HG02970 (cell line): Measurements from ENCODE around the gene TRIM25.

ENCODE experiments used
- ATAC-seq: cut with Tn5 transposase; IDR thresholded peaks from one replicate; pipeline ENCODE4 v1.9.1; 2021; ENCODE audit warnings: mild to moderate bottlenecking, moderate library complexity, moderate number of reproducible peaks; ENCODE audit not compliant: unreplicated experiment, low FRiP score

TRIM25 gene

DNA sequence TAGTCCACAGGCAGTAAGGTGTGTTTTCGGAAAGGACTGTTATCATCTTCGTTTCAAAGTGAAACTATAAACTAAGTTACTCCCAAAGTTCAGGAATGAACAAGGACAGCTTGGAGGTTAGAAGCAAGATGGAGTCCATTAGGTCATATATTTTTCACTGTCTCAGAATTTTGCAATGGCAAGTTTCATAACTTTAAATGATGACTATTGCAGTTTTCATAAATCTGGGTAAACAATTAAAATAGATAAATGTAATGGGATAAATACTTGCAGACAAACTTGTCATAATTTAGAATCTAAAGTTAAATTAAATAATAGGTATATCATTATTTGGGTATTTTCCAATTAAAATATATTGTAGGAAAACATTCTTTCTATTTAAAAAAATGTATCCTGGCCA, 14.7 kb upstream of the TRIM25 start:
- ATAC-seq, result no peak

DNA sequence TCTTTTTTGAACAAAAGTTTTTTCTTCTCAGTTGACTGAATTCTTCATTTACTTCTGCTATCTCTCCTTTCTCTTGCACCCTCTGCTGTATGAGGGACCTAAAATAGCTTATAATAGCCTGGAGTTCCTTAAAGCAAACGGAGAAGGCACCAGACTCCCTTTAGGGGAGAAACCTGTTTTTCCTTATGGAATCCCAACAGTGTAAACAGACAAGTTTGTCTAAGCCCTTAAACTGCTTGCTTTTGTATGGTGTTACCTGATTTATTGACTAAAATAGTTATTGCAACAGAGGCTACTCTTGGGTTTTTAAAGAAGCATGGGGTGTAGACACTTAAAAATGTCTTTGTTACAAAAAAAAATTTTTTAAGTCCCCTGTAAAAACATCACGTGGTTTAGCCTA, 12.9 kb upstream of the TRIM25 start:
- ATAC-seq, result no peak

DNA sequence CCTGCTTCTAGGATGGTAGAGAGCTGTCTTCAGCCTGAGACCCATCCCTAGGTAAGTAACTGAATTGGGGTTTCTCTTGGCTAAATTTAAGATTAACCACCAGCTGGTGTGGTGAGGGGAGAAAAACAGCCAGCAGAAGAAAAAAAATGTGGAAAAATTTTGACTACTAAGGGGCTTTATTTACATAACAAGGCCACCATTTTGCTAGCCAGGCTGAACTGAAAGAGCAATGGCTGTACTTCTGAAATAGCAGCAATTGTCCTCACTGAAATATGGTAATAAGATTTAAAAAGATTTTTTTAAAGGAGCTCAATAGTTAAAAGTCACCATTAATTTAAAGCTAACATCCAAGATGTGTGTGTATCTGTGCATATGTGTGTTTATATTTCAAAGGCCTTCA, 12.4 kb upstream of the TRIM25 start:
- ATAC-seq, result no peak

DNA sequence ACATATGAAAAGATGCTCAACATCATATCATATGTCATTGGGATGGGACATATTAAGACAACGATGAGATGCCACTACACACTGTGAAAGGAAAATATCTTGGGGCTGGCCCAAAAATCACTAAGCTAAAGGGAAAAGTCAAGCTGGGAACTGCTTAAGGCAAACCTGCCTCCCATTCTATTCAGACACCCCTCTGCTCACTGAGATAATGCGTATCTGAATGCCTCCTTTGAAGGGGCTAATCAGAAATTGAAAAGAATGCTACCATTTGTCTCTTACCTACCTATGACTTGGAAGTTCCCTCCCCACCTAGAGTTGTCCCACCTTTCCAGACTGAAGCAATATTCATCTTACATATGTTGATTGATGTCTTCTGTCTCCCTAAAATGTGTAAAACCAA, 11.2 kb upstream of the TRIM25 start:
- ATAC-seq, result no peak

DNA sequence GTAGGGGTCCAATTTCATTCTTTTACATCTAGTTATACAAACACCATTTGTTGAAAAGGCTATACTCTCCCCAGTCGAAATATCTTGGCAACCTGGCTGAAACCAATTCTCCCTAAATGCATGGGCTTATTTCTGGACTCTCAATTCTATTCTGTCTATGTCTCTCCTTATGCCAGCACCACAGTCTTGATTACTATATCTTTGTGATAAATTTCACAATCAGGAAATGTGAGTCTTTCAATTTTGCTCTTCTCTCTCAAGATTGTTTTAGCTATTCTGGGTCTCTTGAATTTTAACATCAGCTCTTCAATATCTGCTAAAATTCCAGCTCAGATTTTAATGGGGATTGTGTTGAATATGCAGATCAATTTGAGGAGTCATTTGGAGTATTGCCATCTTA, 5.9 kb upstream of the TRIM25 start:
- no peak for ATAC-seq

DNA sequence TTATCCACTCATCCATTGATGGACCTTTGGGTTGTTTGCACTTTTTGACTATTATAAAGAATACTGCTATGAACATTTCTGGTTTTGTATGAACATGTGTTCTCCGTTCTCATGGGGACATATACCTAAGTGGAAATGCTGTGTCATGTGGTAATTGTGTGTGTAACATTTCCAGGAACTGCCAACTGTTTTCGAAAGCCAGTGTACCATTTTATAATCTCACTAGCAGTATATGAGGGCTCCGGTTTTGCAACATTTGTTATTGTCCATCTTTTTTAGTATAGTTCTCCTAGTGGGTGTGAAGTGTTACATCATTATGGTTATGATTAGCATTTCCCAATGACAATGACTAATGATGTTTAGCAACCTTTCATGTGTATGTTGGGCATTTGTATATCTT, 5.1 kb upstream of the TRIM25 start:
- no peak for ATAC-seq

DNA sequence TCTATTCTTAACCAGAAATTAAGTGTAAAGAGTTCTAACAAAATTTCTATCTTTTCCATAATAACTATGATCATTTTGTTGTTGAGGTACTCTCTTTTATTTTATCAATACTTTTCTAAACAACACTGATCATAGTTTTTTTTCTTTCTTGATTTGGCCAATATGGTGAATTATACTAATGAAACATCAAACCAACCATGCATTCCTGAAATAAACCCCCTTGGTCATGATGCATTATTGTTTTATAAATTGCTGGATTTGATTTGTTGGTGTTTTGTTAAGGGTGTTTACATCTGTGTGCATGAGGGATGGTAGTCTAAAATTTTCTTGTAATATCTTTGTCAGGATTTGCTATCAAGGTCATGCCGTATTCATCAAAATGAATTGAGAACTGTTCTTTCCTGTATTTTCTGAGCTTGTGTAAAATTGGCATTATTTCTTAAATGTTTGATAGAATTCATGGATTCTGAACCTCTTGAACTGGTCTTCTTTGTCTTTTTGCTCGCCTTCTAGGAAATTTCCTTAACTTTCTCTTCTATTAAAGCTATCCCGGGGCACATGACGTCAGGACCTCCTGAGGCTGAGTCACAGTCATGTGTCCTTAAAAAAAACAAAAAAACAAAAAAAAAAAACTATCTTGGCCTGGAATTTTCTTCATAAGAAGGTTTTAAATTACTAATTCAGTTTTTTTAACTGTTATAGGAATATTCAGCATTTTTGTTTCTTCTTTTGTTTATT, 3.9 kb upstream of the TRIM25 start:
- no peak for ATAC-seq

DNA sequence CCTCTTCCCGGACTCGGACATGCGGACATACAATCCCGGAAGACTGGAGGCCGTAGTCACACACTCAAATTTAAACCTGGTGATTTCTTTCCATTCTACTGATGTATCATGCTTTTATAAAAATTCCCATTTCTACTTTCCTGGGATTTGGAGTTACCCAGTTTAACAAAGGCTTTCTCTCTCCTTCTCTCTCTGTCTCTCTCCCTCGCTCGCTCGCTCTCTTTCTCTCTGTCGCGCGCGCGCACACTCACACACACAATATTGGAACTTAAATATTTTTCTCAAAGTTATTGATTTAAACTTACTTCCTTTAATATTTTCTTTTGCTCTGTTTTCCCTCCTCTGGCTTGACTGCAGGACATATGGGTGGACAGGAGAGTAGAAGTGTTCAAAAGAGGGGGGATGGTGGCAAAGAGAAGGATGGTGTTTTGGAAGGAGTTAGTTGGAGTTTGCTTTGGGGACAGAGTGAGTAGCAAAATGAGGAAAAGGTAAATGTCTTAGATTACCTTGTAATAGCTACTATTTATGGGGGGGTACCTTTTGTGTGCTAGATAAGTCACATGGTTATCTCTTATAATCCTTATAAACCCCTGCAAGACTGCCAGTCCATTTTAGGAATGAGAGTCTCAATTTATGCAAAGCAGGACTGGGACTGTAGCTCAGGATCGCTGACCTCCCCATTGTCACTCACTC, 878 bp upstream of the TRIM25 start:
- no peak for ATAC-seq

DNA sequence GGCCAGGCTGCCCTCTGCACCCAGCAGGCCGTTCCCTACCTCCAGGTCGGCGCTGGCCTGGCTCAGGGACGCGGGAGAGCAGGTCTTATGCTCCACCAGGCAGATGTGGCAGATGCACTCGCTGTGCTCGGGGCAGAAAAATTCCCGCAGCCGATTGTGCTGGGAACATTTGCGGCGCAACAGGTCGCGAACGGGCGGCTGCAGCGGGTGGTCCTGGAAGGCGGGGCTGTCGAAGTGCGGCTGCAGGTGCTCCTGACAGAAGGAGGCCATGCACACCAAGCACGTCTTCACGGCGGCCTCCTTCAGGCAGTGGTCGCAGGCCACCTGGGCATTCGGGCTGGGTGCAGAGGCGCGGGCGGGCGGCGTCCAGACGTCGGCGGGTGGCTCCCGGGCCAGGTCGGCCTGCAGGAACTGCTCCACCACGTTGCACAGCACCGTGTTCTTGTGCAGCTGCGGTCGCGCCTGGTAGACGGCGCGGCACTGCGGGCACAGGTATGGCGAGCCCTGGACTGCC, 439 bp downstream of the TRIM25 start:
- peak; percentile 41 for ATAC-seq

DNA sequence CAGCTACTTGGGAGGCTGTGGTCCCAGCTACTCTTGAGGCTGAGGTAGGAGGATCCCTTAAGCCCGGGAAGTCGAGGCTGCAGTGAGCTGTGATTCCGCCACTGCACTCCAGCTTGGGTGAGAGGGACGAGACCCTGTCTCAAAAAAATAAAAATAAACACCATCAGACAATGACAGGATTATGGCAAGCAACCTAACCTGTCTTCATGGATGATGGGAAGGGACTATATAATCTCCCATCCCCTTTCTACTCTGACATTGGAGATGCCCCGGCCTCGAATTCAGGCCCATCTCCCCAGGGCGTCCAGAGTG, 893 bp downstream of the TRIM25 start:
- no peak for ATAC-seq

DNA sequence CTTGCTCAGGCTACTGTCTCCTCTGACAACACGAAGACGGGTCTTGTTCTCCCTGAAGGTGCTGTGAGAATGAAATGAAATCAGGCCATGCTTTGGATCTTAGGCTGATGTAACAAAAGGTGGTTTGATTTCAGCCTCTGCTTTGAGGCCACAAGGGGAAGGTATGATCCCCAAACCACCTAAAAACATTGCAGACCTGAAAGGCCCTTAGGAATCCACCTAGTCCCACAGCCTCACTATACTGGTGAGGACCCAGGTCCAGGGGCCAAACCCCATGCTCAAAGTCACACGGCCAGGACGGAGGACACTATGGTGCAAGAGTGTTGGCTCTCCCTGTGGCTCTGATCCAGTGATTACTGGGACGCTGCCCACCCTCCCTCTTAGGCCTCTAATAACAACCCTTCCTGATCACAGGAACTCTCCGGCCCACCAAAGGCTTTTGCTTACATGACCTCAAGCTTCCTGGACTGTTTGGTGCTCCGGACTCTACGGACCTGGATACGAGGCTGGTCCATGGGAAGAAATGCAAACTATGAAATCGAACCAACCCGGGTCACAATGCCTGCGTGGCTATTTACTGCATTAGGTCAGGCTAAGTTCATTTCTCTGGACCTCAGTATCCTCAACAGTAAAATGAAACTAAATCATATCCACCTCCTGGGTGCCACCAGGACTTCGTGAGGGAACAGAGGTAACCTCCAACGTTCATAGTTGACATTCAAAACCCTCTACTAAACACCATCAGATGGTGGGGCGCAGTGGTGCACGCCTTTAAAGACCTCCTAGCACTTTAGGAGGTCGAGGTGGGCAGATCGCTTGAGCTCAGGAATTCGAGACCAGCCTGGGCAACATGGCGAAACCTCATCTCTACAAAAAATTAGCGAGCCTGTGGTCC, 1.5 kb downstream of the TRIM25 start:
- ATAC-seq, result no peak

DNA sequence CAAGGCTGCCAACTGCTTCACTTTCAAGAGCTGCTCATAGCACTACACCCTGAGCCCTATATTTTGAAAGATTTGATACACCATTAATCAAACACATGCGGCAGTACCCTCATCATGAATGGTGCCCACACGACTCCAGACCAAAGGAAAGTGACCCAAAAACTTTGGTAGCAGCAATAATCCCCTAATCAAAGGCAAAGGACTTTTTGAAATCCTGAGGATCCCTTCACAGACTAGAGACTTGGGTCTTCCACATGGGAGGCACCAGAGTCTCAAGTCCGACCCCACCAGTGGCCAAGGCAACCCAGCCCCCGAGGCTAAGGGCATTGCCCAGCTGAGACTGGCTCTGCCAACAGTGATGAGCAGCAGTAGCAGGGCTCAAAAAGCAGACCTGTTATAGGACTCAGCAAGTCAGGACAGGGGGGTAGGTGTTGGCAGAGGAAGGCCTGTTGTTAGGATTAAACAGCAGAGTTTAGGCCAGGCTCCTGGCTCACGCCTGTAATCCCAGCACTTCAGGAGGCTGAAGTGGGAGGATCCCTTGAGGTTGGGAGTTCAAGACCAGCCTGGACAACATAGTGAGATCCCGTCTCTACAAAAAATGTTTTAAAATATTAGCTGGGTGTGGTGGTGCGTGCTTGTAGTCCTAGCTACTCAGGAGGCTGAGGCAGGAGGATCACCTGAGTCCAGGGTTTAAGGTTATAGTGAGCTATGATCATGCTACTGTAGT, 3.2 kb downstream of the TRIM25 start:
- ATAC-seq, result no peak

DNA sequence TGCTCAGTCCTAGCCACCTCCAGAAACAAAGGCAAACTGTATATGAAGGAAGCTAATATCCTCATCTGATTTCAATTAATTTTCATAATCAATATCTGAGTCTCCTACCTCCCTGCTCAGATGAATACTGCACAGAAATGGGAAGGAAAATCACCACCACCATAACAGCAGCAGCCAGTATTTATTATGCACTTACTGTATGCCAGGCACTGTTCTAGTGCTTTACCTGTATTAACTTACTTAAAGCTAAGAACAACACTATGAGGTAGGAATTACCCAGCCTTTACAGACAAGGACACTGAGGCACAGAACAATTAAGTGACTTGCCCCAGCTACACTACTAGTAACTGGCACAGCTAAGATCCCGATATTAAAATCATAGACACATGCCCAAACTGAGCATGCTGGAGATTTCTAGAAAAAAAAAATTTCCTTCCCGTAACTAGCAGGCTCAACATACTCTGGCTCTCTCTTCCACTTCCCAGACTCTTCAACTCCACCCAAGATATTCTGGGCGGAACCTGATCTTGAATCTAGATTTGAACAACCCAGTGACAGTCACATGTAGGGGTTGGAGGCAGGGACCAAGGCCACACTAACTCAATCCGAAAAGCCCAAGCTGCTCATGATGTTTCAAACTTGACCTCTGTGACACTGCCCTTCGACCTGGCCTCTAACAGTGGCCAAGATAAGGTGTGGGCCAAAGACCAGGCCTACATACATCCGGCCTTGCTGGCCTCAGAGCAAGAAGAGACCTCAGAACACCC, 3.9 kb downstream of the TRIM25 start:
- no peak for ATAC-seq

DNA sequence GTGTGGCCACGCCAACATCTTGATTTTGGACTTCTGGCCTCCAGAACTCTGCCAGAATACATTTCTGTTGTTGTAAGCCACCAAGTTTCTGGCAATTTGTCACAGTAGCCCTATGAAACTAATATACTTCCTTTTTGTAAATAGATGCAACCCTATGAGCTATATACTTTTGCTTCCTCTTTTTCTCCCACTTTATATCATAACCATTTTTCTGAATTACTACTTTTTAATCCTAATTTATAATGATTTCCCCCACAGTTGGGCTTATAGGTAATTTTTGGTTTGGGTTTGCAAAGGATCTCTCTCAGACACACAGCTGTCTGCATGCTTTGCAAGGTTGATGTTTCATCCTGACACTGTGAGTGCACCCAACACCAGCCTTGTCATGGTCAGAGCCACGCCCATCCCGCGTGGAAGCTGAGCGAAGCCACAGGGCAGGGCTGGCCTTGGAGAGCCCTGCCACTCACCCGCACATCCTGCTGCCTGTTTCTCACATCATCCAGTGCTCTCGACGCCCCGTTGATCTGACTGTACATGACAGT, 5.8 kb downstream of the TRIM25 start:
- peak; percentile 67 for ATAC-seq

DNA sequence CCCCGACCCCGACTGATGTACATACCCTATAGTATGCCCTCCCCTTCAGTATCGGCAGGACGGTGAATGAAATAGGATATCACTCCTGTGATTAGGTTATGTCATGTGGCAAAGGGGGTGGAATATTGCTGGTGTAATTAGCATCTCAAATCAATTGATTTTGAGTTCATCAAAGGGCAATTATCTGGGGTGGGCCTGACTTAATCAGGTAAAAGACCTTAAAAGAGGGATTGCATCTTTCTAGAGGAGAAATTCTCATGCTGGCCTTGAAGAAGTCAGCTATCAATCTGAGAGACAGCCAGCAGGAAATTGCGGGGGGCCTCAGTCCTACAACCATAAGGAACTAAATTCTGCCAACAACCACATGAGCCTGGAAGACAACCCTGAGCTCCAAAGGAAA, 10.3 kb downstream of the TRIM25 start:
- no peak for ATAC-seq

DNA sequence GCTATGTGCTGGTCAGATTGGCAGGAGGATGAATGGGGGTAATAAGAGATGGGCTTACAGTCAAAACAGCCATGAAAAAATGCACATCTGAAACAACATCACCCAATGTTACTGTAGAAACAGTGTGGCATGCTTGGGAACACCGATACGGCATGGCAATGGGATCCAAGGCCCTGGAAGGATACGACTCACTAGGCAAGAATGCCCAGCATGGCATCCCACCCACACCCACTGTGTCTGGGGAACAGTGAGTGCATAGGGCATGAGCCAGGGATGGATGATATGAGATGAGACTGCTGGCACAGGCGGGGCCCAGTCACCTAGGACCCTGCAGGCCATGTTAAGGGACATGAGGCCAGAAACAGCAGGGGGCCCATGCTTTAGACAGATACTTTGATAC, 11.5 kb downstream of the TRIM25 start:
- ATAC-seq, result no peak

DNA sequence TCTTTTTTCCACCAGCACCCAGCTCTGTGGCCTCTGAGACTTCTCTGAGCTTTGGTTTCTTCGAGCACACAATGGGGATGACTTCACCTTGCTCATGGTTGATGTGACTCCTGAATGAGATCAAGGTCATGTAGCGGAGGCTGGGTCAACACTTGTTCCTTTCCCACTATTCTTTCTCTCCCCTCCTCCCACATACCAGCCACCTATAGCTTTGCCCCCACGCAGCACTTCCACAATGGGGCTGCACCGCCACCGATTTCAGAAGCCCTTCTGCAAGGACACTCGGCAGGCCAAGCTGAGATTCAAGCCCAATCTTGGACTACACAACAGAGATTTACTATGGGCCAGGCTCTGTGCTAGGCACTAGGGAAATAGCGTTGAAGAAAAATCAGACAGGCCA, 14.4 kb downstream of the TRIM25 start:
- ATAC-seq, result no peak

DNA sequence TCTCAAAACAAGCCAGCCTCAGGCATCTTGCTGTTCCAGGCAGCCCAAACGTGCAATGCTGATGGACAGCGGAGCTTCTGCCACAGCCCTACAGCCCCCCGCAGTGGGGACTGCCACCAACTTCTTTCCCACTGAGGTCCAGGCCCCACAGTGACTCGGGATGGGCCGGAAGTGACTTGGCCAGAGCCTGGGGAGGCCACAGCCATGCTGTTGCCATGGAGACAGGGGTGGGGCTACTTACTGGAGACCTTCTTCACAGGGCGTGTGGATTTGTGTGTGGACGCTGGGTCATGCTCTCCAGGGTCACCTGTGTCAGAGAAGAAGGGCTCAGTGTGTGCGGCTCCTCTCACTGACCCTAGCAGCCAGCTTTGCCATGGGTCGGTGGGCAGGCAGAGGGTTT, 15.0 kb downstream of the TRIM25 start:
- no peak for ATAC-seq

DNA sequence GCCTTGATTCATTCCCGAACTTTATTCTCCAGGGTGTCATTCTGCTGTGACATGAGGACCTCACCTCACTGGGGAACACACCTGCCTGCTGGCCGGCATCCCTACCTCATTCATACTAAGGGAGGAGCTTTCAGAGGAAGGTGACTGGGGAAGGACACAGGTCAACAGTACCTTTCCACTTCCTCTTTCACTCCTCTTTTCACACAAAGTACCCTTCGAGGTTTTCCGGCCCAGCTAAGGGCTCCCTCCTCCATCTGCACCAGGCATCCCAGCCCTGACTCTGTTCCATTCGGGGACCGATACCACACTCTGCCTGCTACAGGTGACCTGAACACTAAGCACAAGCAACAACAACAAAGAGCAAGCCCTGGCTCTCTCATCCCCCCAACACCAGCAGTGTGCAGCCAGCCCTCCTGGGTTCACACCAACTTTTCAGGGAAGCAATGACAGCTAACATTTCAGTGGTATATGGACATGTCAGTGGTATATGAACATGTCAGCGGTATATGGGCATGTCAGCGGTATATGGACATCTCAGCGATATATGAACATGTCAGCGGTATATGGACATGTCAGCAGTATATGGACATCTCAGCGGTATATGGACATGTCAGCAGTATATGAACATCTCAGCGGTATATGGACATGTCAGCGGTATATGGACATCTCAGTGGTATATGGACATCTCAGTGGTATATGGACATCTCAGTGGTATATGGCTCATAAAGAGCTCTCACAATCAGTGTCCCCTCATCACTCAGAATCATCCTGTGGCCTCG, 16.0 kb downstream of the TRIM25 start:
- ATAC-seq, result no peak
